NOMO-1 (cell line): ENCODE measurements around the gene UQCR11.
"Not testable (repeated sequence)": the region's sequence is repeated elsewhere in the genome, so short reads cannot be mapped to it uniquely, and the experiment has no call there.

Experiments used
- DNase-seq, 2 experiments: peaks; one replicate each; lab custom pipeline; 2025; ENCODE audit not compliant: unreplicated experiment in 2 of 2; lab: John Stamatoyannopoulos, UW

The UQCR11 gene

DNA sequence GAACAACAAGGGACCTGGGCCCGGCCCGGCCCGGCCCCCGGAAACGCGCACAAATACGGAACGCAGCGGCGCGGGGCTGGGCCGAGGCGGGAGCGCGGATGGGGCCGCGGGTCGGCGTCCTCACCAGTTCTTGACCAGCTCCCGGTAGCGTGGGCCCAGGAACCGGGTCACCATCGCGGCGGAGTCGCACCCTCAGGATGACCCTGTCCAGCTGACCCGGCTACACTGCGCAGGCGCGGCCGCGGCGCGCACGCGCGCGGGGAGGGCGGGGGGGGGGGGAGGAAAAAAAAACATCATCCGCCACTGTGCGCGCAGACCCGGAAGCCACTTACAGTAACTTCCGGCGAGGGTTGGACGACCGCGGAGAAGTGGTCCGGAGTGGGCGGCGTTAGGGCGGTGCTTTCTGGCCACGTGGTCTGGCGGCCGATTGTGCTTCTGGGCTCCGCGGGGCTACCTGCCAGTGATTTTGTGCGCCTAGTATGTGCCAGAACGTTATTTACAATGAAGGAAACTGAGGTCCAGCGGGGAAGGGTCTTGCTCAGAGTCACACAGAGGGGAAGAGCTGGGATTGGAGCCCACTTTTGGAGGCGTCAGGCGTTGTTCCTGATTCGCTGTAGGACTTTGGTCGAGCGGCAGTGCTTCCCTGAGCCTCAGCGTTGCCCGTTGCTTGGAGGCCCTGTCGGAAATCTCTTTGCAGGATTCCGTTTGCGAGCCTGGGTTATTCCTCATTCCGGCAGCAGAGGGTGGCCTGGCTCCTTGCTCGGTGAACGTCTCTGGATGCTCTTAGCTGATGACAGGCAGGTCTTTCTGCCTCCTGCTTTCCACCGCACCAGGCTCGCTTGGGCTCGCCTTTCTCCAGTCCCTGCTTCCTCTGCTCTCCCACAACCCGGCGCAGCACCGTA lies at the start of gene UQCR11:
Gene UQCR11 (minus strand): TSS at position 227 of the 902 bp plus-strand sequence. CDS start 53 bp downstream, at position 174.
- peak; percentile 94 to 95 for DNase-seq

DNA sequence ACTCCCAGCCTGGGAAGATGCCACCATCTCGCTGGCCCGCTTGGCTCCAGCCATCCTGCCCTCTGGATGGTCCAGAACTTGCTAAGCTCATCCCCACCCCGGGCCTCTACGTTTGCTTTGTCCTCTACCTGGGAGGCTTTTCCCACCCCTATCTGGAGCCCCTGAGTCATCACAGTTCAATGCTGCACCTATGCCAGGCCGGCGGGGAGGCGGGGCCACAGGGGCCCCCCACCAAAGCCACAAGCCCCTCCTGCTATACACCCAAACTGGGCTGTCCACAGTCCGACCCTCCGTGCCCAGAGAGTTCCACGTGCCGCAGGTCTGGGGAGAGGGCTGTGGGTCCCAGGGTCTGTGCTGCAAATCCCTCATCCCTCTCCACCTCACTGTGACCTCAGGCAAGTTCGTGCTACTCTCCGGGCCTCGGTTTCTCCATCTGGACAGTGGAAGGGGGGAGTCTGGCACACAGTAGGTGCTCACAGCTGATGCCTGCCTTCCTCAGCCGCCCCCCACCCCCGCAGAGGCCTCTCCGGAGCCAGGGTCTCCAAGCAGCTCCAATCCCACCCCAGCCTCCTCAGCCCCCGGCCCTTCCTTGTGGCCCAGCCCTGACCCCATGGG lies 49.0 kb upstream of the UQCR11 start:
- no peak for DNase-seq

- DNase-seq = peak; percentile 53 to 82
Observed at GRCh38 chr19:1653300-1653628, 48.0 kb upstream of the UQCR11 start.

DNA sequence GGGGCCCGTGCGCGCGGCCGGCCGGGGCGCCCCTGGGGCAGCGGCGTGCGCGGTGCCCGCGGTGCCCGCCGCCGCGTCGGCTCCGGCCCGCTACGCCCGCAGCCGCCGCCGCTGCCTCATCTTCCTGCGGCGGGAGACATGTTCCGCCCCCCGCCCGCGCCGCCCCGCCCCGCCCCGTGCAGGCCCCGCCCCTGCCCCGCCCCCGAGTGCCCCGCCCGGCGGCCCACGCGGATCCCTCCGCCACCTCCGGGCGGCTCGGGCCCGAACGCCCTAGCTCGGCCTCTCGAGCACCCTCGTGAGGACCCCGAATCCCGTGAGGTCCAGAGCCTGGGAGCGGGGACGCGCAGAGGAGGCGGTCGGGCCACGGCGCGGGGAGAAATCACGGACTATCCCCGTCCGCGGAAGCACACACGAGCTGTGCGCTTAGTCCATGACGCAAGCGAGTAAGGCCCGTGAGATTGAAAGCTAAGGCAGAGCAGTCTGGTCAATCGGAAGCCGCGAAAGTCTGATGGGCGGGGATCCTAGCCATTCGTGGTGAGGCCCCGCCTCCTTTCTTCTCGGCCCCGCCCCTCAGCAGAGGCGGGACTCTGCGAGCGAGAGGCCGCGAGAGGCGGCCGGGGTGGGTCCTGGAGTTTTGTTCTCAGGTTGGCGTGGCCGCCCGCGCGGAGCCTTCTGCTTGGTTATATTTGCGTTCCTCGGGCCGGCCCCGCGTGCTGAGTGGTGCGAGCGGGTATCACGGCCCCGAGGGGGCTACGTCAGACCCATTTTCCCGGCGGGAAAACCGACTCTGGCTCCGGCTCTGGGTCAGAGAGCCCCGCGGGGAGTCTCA lies 47.4 kb upstream of the UQCR11 start, which contains the start of gene TCF3:
Gene TCF3 (minus strand): TSS at position 145 of the 829 bp plus-strand sequence. CDS start 2,367 bp downstream, outside the sequence.
- peak; percentile 96 to 98 for DNase-seq

- DNase-seq = peak; percentile 20 to 25
Observed at GRCh38 chr19:1651568-1652291, 46.5 kb upstream of the UQCR11 start.

- DNase-seq = peak; percentile 18 to 33
Observed at GRCh38 chr19:1650650-1651567, 45.6 kb upstream of the UQCR11 start.

GRCh38 chr19:1649706-1650649 lies 44.7 kb upstream of the UQCR11 start:
- DNase-seq = no peak

DNA sequence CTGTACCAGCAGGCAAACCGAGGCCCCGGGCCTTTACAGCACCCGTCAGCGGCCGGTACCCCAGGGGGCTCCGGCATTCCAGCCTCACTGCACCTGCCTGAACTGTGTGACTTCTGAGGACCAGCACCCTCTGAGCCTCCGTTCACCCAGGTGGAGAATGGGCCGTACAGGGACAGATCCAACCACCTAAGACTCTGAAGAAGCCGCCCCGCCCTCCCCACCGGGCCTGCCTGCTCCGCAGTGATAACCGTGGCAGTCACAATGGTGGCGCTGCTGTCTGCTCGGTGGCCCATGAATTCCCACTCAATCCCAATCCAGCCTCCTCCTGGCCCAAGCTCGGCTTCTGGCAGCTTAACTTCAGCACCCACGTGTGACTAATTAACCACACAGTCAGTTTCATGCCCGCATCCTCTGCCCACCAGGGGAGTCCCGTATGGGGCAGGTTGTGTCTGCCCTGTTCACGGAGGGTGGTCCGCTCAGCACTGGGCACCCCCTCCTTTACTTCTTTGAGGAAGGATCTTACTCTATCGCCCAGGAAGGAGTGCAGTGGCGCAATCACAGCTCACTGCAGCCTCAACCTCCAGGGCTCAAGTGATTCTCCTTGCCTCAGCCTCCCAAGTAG lies 43.8 kb upstream of the UQCR11 start:
- no peak for DNase-seq

GRCh38 chr19:1648459-1648849 lies 43.2 kb upstream of the UQCR11 start:
- no peak for DNase-seq

- DNase-seq = no peak
Observed at GRCh38 chr19:1647501-1648458, 42.5 kb upstream of the UQCR11 start.

DNA sequence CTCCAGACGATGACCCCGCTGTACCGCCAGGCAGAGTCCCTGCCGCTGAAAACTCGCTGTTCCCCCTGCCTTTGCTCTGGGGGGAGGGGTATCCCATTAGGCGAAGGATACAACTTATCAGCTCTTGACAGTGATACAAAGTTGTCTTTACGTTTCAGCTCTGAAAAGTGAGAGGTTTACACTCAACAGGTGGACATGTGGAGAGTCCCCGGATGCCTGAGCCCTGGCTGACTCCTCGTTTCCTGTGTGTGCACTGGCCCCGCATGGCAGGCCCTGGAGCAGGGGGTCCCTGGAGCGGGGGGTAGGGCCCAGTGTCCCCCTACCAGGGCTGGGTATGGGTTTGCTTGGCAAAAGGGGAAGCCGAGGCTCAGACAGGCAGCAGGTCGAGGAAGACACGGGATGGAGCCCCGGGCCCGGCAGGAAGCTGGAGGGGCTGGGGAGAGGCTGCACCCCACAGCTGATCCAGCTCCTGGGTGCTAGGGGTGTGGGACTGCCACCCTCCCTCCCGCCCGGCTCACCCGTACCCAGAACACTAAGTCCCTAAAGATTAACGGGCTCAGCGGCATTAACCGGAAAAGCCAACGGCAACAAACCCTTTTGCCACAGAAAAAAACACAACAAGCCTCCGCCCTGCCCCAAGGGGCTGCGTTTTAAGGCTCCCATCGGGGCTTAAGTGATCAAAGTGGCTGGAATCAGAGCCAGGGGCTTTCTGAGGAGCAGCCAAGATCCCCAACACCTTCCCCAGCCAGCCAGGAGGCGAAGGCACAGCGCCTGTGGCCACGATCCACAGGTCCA lies 41.6 kb upstream of the UQCR11 start:
- no peak for DNase-seq

DNA sequence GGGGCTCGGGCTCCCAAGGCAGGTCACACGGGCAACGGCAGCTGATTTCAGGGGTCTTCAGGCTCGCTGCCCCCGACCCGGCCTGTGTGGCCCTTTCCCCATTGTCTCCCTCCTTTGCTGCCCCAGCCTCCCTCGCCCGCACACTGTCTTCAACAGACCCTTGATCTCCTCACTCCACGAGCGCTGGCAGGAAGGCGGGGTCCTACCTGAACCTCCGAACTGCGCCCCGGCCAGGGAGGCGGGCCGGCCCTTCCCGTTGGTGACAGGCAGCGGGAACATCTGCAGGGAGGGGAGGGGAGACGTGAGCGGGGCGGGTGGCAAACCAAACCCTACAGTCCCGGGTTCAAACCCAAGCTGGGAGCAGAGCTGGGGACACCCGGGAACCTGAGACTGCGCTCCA lies 40.9 kb upstream of the UQCR11 start:
- DNase-seq = no peak

DNA sequence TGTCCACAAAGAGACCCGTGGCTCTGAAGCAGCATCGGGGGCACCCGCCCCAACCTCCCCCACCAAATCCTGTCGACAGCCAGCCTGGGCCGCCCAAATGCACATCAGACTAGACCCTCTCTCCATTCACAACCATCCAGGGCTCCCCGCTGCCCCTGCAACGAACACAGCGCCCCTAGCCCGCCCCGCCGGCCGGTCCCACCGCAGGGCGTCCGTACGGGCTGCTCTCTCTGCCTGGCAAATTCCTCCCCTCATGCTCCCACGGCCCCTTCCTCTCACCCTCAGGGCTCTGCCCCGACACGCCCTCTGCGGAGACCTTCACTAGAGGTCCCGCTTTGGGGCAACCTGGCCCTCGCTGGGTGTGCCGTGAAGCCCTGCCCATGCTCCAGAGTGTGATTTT lies 40.0 kb upstream of the UQCR11 start:
- no peak for DNase-seq

- DNase-seq = no peak
Observed at GRCh38 chr19:1644070-1644469, 38.8 kb upstream of the UQCR11 start.

DNA sequence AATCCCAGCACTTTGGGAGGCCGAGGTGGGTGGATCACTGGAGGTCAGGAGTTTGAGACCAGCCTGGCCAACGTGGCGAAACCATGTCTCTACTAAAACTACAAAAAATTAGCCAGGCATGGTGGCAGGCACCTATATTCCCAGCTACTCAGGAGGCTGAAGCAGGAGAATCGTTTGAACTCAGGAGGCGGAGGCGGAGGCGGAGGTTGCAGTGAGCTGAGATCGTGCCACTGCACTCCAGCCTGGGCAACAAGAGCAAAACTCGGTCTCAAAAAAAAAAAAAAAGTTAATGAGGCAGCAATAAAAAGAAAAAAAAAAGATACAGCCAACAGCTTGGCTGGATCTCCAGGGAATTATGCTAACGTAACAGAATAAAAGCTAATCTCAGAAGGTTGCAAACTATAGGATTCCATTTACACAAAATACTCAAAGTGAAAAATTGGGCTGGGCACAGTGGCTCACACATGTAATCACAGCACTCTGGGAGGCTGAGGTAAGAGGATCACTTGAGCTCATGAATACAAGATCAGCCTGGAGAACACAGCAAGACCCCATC lies 35.7 kb upstream of the UQCR11 start:
- DNase-seq = not testable (repeated sequence)
